ENCODE data around the gene DDX50.
A peak's percentile ranks its signal among the peaks of the same experiment; 100 is the strongest.

The DDX50 gene

DNA sequence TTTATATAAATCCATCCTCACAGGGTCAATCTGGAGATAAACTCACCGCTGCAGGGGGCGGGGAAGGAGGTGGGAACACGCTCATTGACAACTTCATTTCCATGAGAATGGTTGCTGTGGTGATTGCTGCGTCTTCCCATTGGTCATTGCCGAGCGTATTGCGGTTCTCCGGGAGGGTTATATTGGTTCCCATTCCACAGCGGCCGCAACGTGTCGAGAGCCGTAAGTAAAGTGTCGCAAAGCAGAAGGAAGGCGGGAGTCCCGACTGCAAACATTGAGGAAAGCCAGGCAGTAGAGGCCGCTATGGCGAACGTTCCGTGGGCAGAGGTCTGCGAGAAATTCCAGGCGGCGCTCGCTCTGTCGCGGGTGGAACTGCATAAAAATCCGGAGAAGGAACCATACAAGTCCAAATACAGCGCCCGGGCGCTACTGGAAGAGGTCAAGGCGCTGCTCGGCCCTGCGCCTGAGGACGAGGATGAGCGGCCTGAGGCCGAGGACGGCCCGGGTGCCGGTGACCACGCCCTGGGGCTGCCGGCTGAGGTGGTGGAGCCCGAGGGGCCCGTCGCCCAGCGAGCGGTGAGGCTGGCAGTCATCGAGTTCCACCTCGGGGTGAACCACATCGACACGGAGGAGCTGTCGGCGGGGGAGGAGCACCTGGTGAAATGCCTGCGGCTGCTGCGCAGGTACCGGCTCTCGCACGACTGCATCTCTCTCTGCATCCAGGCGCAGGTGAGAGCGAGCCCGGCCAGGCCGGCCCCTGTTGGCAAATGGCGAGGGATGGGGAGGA, 87.6 kb downstream of the DDX50 start, which contains the start of gene KIFBP:
TSS of gene KIFBP (plus strand) at position 274 of the 787 bp plus-strand sequence. CDS start at position 304, 30 bp downstream.
- peak; percentile 86 for DNase-seq

DNA sequence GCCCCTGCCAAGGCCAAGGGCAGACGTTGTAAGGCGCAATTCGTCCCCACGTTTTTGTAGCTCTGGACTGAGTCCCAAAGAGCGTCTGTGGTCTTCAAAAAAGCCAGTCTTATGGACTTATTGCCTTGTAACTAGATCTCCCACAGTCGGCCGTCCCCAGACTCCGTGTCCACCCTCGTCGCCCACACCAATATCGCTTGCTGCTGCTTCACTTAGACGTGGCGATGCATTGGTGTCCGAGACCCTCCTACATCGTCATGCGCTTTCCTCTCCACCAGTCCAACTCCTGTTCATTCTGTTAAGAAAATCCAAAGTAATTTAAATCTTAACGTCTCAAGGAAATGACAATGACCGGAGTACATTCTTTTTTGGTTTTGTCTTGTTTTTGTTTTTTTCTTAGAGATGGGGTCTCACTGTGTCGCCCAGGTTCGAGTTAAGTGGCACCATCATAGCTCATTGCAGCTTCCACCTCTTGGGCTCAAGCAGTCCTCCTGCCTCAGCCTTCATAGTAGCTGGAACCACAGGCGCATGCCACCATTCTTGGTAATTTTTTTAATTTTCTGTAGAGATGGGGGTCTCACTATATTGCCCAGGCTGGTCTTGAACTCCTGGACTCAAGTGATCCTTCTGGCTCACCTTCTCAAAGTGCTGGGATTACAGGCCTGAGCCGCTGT, 88.3 kb downstream of the DDX50 start:
- no peak for DNase-seq

DNA sequence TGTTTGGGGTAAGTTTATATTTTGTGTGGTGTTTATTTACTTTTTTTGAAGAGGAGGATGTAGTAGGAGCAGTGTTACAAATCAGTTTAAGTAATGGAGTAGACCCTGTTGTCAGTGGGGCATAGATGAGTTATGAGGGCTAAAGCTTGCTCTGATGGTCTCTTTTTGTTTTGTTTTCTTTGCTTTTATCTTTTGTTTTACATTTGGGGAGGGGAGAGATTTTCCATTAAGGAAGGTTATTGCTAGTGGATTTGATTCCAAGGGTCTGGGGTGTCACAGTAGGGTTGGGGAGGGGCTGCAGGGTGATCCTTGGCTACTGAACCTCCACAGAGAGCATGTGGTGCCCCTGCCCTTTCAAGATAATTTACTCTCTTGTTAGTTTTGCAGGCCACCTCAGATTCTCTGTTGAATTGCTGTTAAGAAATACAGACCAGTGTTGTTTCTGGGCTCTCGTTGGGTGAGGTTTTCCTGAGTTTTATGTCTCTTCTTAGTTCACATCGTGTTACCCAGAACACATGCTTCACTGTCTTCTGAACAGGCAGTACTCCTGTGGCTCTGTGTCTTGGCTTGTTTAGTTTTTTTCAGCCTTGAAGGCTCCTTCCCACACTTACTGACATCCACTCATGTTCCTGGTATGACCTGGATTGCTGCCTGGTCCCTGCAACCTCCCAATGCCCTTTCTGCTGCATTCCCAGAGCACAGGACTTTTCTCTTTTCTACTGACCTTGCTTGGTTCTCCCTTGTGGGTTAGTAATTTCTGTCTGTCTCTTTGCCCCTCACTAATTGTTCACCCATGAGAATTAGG, 91.7 kb downstream of the DDX50 start:
- DNase-seq, result no peak
